ENCODE data around the gene IGFBP6.
"Not testable (repeated sequence)": the region's sequence is repeated elsewhere in the genome, so short reads cannot be mapped to it uniquely, and the experiment has no call there.

Gene IGFBP6

DNA sequence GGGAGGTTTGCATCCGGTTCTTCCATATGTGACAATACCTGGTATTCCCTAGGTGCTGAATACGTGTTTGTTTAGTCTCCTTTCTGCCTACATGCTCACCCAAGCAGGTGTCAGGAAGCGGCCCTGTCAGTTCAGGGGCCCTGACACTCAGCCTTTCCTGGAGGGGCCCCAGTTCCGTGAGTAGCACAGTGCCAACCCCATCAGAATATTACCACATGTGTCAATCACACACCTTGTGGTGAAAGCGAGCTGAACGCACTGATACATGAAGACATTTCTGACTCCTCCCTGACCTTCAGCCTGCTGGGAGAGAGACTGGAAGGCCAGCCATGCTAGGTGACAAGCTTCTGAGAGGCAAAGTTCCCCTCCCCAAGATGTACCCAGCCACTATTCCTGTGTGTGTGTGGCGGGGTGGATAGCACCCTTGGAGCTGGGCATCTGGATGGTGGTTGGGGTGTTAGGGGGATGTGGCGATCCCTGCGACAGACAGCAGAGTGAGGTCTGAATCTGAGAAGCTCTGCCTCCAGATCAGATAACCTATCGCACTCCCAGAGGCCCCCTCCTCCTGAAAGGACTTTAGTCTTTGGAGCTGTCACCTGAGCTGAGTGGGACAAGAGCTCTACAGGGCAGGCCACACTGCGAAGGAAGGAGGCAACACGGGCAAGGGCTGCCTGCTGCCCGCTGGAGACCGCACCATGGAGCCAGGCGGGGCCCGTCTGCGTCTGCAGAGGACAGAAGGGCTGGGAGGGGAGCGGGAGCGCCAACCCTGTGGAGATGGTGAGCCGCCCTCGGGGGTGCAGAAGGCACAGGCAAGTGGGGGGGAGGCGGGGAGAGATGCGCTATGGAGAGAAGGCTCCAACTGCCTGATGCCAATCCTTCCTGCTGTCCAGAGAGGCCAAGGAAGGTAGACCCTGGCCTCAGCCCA lies 5.7 kb downstream of the IGFBP6 start, which contains the start of gene SOAT2:
Gene SOAT2, plus strand, starts transcription at position 604 of the 925 bp plus-strand sequence. Its CDS starts 92 bp downstream, at position 696.
- H3K4me3 ChIP-seq (ENCODE audit: low read depth in 1 of 5, low read length in 5 of 5), result no peak within 1 kb of the TSS
- H3K27ac ChIP-seq (ENCODE audit: low read depth, low read length), result no peak within 1 kb of the TSS
- H3K4me1 ChIP-seq (ENCODE audit: control insufficient read depth in 5 of 5, insufficient read depth in 5 of 5, low read length in 5 of 5), result peaks cover 7 to 31% (median 25%) of the 10 kb centered on the region in 5 donors

DNA sequence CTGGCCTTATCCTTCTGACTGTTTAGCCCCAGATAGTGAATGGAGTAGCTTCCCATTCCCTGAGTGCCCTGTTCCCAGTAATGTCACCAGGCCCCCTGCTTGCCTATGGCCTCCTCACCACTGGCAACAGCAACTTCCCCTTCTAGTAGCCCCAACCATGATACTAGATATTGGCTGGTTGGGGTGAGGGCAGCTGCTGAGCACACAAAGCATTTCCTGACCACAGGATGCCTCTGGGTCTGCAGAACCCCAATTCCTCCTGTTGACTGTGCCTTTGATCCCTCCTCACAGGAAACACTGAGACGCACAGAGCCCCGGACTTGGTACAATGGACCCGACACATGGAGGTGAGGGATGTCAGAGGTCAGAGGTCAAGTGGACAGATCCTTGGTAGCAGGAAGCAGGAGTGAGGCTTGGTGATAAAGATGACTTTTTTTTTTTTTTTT lies 6.4 kb downstream of the IGFBP6 start:
- H3K36me3 ChIP-seq (ENCODE audit: control insufficient read depth in 5 of 5, insufficient read depth in 5 of 5, low read length in 5 of 5), result peaks cover 0 to 16% (median 4%) of the 10 kb centered on the region in 5 donors
- peaks cover 5 to 24% (median 18%) of the 10 kb centered on the region in 5 donors for H3K4me1 ChIP-seq (ENCODE audit: control insufficient read depth in 5 of 5, insufficient read depth in 5 of 5, low read length in 5 of 5)
- H3K9me3 ChIP-seq (ENCODE audit: control insufficient read depth in 5 of 5, low read length in 5 of 5), result no peaks in the 10 kb centered on the region
- H3K27ac ChIP-seq (ENCODE audit: low read depth, low read length), result no peak overlapping the region
- no peak overlapping the region for H3K4me3 ChIP-seq (ENCODE audit: low read depth in 1 of 5, low read length in 5 of 5)
- H3K27me3 ChIP-seq (ENCODE audit: control insufficient read depth in 5 of 5, insufficient read depth in 4 of 5, low read length in 5 of 5), result no peaks in the 10 kb centered on the region
- no peak overlapping the region for H3K9ac ChIP-seq (ENCODE audit: low read length in 5 of 5)

More for the DNA sequence above, 5.7 kb downstream of the IGFBP6 start, which contains the start of gene SOAT2:
- Histone ChIP-seq H3K9ac (ENCODE audit: low read length in 5 of 5) (peak within 1 kb of the TSS in 1 of 5 donors; percentile 48), H3K36me3 (ENCODE audit: control insufficient read depth in 5 of 5, insufficient read depth in 5 of 5, low read length in 5 of 5) (peaks cover 0 to 16% (median 4%) of the 10 kb centered on the region in 5 donors), H3K27me3 (ENCODE audit: control insufficient read depth in 5 of 5, insufficient read depth in 4 of 5, low read length in 5 of 5) (no peaks in the 10 kb centered on the region), H3K9me3 (ENCODE audit: control insufficient read depth in 5 of 5, low read length in 5 of 5) (no peaks in the 10 kb centered on the region)

DNA sequence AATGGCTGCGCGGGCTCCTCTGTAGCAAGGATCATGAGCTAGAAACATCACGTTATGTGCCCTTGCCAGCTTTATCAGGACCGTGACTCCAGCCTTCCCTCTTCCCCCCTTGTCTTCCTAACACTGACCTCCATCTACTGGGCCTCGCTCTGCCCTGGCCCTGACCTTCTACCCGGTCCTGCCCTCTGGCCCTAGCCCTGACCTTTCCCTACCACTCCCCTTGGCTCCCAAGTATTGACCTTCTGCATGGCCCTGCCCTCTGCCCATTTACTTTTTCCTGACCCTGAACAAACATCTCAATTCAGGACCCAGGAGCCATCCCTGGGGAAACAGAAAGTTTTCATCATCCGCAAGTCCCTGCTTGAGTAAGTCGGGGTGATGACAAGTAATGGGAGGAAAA lies 7.8 kb downstream of the IGFBP6 start:
- Histone ChIP-seq H3K4me1 (ENCODE audit: control insufficient read depth in 5 of 5, insufficient read depth in 5 of 5, low read length in 5 of 5) (peaks cover 0 to 18% (median 12%) of the 10 kb centered on the region in 5 donors), H3K9me3 (ENCODE audit: control insufficient read depth in 5 of 5, low read length in 5 of 5) (no peaks in the 10 kb centered on the region), H3K9ac (ENCODE audit: low read length in 5 of 5) (no peak overlapping the region), H3K27me3 (ENCODE audit: control insufficient read depth in 5 of 5, insufficient read depth in 4 of 5, low read length in 5 of 5) (no peaks in the 10 kb centered on the region), H3K36me3 (ENCODE audit: control insufficient read depth in 5 of 5, insufficient read depth in 5 of 5, low read length in 5 of 5) (peaks cover 0 to 16% (median 4%) of the 10 kb centered on the region in 5 donors), H3K27ac (ENCODE audit: low read depth, low read length) (no peak overlapping the region), H3K4me3 (ENCODE audit: low read depth in 1 of 5, low read length in 5 of 5) (no peak overlapping the region)

DNA sequence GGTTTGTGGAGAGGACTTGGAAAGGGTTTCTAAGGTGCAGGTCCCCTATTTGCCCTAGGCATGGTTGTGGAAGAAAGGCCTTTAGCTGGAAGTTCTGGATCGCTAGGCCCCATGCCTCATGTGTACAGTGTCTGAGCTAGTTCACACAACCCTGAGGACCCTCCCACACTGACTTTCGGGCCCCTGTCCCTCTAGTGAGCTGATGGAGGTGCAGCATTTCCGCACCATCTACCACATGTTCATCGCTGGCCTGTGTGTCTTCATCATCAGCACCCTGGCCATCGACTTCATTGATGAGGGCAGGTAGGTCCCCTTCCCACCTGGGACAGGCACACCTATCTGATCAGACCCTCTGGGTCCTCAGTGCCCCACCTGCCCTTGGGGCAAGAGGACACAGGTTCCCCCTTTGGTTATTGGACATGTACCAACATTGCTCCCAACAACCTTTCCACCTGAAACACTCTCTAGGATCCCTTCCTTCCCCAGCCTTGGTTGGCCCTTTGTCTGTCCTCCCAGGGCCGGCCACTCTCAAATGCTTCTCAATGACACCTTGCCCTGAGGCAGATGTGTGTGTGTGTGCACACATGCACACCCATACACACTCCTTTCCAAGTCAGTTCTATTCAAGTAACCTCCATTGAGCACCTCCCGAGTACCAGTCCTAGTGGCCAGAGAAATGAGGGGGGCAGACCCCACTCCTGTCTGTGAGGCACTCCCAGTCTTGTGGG lies 8.4 kb downstream of the IGFBP6 start:
- H3K27ac ChIP-seq (ENCODE audit: low read depth, low read length), result no peak overlapping the region
- H3K4me1 ChIP-seq (ENCODE audit: control insufficient read depth in 5 of 5, insufficient read depth in 5 of 5, low read length in 5 of 5), result peaks cover 0 to 18% (median 12%) of the 10 kb centered on the region in 5 donors
- peaks cover 0 to 13% (median 2%) of the 10 kb centered on the region in 5 donors for H3K36me3 ChIP-seq (ENCODE audit: control insufficient read depth in 5 of 5, insufficient read depth in 5 of 5, low read length in 5 of 5)
- H3K27me3 ChIP-seq (ENCODE audit: control insufficient read depth in 5 of 5, insufficient read depth in 4 of 5, low read length in 5 of 5), result no peaks in the 10 kb centered on the region
- H3K9me3 ChIP-seq (ENCODE audit: control insufficient read depth in 5 of 5, low read length in 5 of 5), result no peaks in the 10 kb centered on the region
- H3K4me3 ChIP-seq (ENCODE audit: low read depth in 1 of 5, low read length in 5 of 5), result no peak overlapping the region
- no peak overlapping the region for H3K9ac ChIP-seq (ENCODE audit: low read length in 5 of 5)

DNA sequence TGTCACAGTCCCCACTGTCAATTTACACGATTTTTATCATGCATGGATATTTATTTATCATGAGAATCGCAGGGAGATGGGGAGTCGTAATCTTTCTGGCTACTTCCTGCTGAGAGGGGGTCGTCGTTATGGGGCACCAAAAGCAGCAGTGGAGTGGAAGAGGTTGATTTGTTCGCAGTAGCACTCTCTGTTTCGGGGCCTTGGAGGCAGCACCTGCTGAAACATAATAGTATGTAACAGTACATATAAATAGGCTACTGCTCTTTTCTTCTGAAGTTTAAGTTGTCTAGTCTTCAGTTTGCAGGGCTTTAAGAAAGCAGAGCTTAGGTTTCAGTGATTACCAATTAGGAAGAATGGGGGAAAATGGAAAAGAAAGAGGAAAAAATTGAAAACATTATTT lies 9.7 kb downstream of the IGFBP6 start:
- H3K9ac ChIP-seq (ENCODE audit: low read length in 5 of 5), result no peak overlapping the region
- H3K4me1 ChIP-seq (ENCODE audit: control insufficient read depth in 5 of 5, insufficient read depth in 5 of 5, low read length in 5 of 5), result peaks cover 0 to 18% (median 11%) of the 10 kb centered on the region in 5 donors
- no peak overlapping the region for H3K27ac ChIP-seq (ENCODE audit: low read depth, low read length)
- H3K27me3 ChIP-seq (ENCODE audit: control insufficient read depth in 5 of 5, insufficient read depth in 4 of 5, low read length in 5 of 5), result no peaks in the 10 kb centered on the region
- H3K36me3 ChIP-seq (ENCODE audit: control insufficient read depth in 5 of 5, insufficient read depth in 5 of 5, low read length in 5 of 5), result peaks cover 0 to 3% (median 0%) of the 10 kb centered on the region in 5 donors
- no peaks in the 10 kb centered on the region for H3K9me3 ChIP-seq (ENCODE audit: control insufficient read depth in 5 of 5, low read length in 5 of 5)
- H3K4me3 ChIP-seq (ENCODE audit: low read depth in 1 of 5, low read length in 5 of 5), result no peak overlapping the region

DNA sequence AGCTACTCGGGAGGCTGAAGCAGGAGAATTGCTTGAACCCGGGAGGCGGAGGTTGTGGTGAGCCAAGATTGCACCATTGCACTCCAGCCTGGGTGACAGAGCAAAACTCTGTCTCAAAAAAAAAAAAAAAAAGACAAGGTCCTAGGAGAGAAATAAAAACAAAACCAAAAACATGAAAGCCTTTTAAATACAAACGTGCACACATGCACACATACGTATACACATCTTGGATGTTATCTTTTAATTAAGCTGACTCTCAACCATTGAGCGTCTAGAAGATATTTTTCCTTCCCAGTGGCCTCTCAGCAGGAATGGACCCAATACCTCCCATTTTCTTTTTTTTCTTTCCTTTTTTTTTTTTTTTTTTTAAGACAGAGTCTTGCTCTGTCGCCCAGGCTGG lies 15.0 kb downstream of the IGFBP6 start:
- H3K36me3 ChIP-seq (ENCODE audit: control insufficient read depth in 5 of 5, insufficient read depth in 5 of 5, low read length in 5 of 5); H3K9me3 ChIP-seq (ENCODE audit: control insufficient read depth in 5 of 5, low read length in 5 of 5); H3K27ac ChIP-seq (ENCODE audit: low read depth, low read length); H3K4me3 ChIP-seq (ENCODE audit: low read depth in 1 of 5, low read length in 5 of 5); H3K27me3 ChIP-seq (ENCODE audit: control insufficient read depth in 5 of 5, insufficient read depth in 4 of 5, low read length in 5 of 5); H3K4me1 ChIP-seq (ENCODE audit: control insufficient read depth in 5 of 5, insufficient read depth in 5 of 5, low read length in 5 of 5); H3K9ac ChIP-seq (ENCODE audit: low read length in 5 of 5): not testable (repeated sequence)

DNA sequence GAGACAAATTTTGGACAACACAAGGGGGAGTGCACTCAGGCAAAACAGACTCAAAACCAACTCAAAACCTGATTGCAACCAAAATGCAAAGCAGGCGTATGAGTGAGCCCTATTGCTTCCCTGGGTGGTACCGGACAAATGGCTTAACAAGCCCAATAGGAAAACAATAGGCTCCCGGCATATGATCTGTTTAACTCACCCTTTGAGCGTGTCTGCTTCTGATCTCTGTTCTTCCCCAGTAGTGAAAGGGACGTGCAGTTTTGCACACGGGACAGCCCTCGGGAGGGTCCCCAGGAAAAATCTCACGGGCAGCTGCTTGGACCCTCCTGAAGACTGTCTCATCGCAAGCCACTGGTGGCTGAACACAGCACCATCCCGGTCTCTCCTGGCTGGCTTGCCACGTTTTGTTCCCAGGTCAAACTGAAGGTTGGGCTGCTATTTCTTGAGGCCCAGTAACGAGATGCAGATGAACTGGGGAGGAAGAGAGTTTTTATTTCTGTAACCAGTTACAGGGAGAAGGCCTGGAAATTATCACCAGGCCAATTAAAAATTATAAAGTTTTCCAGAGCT lies 15.8 kb downstream of the IGFBP6 start:
- H3K27me3 ChIP-seq (ENCODE audit: control insufficient read depth in 5 of 5, insufficient read depth in 4 of 5, low read length in 5 of 5), result no peaks in the 10 kb centered on the region
- no peak overlapping the region for H3K27ac ChIP-seq (ENCODE audit: low read depth, low read length)
- H3K4me1 ChIP-seq (ENCODE audit: control insufficient read depth in 5 of 5, insufficient read depth in 5 of 5, low read length in 5 of 5), result peaks cover 0 to 3% (median 0%) of the 10 kb centered on the region in 5 donors
- no peaks in the 10 kb centered on the region for H3K36me3 ChIP-seq (ENCODE audit: control insufficient read depth in 5 of 5, insufficient read depth in 5 of 5, low read length in 5 of 5)
- H3K9ac ChIP-seq (ENCODE audit: low read length in 5 of 5), result no peak overlapping the region
- no peaks in the 10 kb centered on the region for H3K9me3 ChIP-seq (ENCODE audit: control insufficient read depth in 5 of 5, low read length in 5 of 5)
- no peak overlapping the region for H3K4me3 ChIP-seq (ENCODE audit: low read depth in 1 of 5, low read length in 5 of 5)

DNA sequence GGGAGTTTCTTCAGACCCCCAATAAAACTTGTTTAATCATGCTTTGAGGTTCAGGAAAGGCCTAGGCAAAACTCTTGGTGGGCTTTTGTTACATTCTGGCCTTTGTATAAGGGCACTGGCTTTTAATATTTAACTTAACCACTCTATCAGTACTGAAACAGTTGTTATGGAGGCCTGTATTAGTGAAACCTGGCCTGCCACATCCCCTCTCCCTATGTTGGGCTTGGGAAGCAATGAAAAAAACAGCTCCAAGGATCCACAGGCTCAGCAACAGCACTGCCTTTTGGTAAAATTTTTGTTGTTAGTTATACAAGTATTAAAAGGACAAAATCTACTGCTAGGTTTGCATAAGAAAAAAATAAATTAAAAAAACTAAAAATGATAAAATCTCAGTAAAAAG lies 16.5 kb downstream of the IGFBP6 start:
- H3K27me3 ChIP-seq (ENCODE audit: control insufficient read depth in 5 of 5, insufficient read depth in 4 of 5, low read length in 5 of 5), result peaks cover 0 to 2% (median 0%) of the 10 kb centered on the region in 5 donors
- no peaks in the 10 kb centered on the region for H3K9me3 ChIP-seq (ENCODE audit: control insufficient read depth in 5 of 5, low read length in 5 of 5)
- no peak overlapping the region for H3K9ac ChIP-seq (ENCODE audit: low read length in 5 of 5)
- H3K36me3 ChIP-seq (ENCODE audit: control insufficient read depth in 5 of 5, insufficient read depth in 5 of 5, low read length in 5 of 5), result no peaks in the 10 kb centered on the region
- no peak overlapping the region for H3K27ac ChIP-seq (ENCODE audit: low read depth, low read length)
- peaks cover 0 to 3% (median 0%) of the 10 kb centered on the region in 5 donors for H3K4me1 ChIP-seq (ENCODE audit: control insufficient read depth in 5 of 5, insufficient read depth in 5 of 5, low read length in 5 of 5)
- H3K4me3 ChIP-seq (ENCODE audit: low read depth in 1 of 5, low read length in 5 of 5), result no peak overlapping the region

DNA sequence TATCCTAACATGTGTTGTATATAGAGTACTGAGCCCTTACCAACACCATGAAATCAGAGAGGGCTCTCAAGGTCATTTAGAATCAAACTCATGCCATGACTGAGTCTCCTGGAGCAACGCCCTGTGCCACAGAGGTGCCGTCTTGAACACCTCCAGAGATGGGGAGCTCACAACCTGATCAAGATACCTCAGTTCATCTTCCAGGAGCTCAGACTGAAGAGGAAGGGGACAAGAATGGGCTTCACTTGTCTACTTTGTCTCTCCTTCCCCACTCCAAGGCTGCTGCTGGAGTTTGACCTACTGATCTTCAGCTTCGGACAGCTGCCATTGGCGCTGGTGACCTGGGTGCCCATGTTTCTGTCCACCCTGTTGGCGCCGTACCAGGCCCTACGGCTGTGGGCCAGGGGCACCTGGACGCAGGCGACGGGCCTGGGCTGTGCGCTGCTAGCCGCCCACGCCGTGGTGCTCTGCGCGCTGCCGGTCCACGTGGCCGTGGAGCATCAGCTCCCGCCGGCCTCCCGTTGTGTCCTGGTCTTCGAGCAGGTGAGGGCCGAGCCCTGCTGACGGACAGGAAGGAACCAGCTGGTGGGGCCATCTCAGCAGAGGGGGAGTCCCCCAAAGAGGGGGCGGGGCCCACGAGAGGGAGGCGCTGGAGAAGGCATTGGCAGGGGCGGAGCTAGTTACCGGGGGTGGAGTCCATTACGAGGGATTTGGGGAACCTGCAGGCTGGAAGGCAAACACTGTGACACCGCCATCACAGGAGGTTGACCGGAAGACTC lies 17.8 kb downstream of the IGFBP6 start:
- H3K4me3 ChIP-seq (ENCODE audit: low read depth in 1 of 5, low read length in 5 of 5), result no peak overlapping the region
- H3K9me3 ChIP-seq (ENCODE audit: control insufficient read depth in 5 of 5, low read length in 5 of 5), result no peaks in the 10 kb centered on the region
- peaks cover 0 to 2% (median 0%) of the 10 kb centered on the region in 5 donors for H3K27me3 ChIP-seq (ENCODE audit: control insufficient read depth in 5 of 5, insufficient read depth in 4 of 5, low read length in 5 of 5)
- no peaks in the 10 kb centered on the region for H3K36me3 ChIP-seq (ENCODE audit: control insufficient read depth in 5 of 5, insufficient read depth in 5 of 5, low read length in 5 of 5)
- no peak overlapping the region for H3K9ac ChIP-seq (ENCODE audit: low read length in 5 of 5)
- H3K4me1 ChIP-seq (ENCODE audit: control insufficient read depth in 5 of 5, insufficient read depth in 5 of 5, low read length in 5 of 5), result peaks cover 0 to 3% (median 0%) of the 10 kb centered on the region in 5 donors
- H3K27ac ChIP-seq (ENCODE audit: low read depth, low read length), result no peak overlapping the region

Measured in subcutaneous abdominal adipose tissue (tissue), 5 donors.